CD4-positive, alpha-beta T cell treated with Interleukin-17A for 1 hour (primary cell): Measurements from ENCODE around the gene FBLL1.
"Not testable (repeated sequence)": the region's sequence is repeated elsewhere in the genome, so short reads cannot be mapped to it uniquely, and the experiment has no call there.

ENCODE experiments used
- DNase-seq: peaks from one replicate; pipeline ENCODE4 v3.0.0-alpha.2; 2020

FBLL1 gene

DNA sequence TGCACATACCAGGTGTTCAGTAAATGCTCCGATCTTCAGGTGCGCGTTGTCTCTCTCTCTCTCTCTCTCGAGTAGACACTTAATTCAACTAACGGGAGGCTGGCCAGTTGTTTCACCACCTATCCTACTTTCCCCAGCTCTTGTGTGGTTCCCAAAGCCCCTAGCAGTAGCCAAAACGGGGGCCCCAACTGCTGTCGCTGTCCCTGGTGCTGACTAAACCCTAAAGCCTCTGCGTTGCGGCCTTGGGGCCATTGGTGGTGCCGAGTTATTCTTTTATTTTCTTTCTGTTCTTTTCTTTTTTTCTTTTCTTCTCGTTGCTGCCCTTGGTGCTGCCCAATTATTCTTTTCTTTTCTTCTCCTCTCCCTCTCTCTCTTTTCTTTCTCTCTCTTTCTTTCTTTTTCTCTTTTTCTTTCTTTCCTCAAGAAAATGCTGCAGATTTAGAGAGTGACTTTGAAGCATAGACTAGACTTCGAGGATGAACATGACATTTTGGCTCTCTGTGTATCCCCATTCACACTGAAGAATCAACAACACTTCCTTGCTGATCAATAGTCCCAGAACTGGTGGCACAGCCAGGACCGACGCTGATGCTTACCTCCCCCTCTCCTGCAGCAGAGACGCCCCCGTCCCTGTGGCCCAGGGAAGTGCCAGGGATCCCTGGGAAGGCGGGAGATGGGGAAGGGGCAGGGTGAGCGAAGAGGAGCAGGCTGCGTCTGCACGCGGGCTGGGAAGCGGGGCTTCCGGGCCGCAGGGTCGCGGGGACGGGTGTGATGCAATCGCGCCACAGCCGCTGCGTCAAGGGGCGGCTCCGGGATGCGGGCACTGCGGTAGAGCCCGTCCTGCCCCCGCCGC, at the start of gene FBLL1:
TSS of gene FBLL1 (plus strand) at position 785 of the 853 bp plus-strand sequence. CDS start 200 bp downstream, outside the sequence.
- peak; percentile 2 for DNase-seq

DNA sequence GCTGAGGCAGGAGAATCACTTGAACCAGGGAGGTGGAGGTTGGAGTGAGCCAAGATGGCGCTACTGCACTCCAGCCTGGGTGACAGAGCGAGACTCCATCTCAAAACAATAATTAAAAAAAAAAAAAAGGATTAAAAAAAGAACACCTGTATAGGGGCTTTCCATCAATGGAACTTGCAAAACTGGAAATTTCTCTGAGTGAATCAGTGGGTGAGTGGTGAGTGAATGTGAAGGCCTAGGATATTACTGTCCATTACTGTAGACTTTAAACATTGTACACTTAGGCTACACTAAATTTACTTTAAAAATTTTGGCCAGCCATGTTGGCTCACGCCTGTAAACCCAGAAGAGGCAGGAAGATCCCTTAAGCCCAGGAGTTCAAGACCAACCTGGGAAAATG, 48.5 kb upstream of the FBLL1 start:
- no peak for DNase-seq

DNA sequence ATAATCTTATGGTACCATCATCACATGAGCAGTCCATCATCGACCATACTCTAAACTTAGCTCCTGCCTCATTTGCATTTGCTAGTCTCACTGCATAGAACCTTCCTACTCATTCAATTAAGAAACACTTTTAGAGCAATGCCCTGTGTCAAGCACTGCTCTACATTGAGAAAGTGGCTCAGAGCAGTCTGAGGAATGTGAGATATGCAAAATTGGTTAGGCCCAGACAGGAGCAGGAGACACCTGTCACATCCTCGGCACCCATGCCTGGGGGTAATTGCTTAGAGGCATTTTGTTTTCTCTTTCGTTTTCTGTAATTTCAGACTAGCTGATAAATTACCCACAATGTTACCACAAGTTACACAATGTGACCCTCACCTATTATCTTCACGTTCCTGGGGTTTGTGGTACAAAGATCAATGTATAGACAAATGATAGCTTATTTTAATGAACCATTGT, 47.7 kb upstream of the FBLL1 start:
- DNase-seq, result peak; percentile 28

DNA sequence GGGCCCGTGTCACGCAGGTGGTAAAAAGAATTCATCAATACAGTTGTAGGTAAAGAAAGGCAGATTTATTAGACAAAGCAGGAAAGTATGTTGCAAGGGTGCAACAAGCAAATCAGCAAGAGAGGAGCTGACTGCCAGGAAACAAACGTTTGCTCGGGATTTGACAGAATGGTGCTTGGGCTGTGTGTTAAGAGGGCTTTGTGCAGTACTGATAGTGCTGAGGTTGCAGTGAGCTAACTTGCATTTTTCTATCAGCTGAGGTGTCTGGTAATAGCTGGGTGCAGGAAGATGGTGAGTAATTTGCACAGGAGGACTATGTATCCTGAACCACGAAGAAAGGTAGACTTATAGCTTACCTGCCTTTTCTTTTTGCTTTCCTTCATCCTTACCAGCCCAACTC, 46.7 kb upstream of the FBLL1 start:
- no peak for DNase-seq

DNA sequence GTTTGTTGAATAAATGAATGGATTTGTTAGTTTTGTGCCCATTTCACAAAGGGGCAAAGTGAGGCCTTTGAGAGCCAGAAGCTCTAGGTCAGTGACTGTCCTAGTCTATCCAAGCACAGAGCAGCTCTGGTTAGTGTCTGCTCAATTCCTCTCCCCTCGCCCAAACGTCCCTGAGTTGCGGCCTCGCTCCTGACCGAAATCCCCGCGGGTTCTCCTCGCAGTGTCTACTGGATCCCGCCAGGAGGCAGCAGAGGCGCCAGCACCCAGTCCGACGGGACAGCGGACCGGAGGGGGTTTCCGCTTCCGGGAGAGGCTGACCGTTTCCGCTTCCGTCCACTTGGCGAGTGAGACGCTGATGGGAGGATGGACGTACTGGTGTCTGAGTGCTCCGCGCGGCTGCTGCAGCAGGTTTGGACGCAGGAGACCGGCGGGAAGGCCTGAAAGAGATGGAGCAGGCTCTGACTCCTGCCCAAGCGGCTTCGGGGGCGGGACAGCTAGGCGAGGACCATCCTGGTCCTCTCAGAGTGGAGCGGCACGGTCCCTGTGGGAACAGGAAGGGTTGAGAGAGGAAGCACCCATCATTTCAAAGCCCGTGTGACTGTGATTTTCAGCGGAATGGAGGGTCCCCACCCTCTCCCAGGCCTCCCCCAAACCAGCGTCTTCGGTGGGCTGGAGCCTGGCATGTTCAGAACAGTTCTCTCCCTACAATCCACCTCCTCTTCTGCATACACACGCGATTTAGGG, 42.8 kb upstream of the FBLL1 start, which contains the start of gene RARS1:
TSS of gene RARS1 (plus strand) at position 336 of the 744 bp plus-strand sequence. CDS start at position 364, 28 bp downstream.
- peak; percentile 90 for DNase-seq

DNA sequence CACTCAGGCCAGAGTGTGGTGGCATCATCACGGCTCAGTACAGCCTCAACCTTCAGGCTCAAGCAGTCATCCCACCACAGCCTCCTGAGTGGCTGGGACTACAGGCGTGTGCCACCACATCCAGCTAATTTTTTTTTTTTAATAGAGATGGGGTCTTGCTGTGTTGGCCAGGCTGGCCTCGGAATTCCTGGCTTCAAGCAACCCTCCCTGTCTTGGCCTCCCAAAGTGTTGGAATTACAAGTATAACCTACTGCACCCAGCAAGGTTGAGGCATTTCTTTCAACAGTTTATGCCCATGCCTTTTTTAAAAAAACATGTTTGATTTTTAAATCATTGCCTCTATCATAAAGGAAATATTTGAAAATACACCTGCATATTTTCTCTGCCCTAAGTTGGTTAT, 40.0 kb upstream of the FBLL1 start:
- DNase-seq, result no peak

DNA sequence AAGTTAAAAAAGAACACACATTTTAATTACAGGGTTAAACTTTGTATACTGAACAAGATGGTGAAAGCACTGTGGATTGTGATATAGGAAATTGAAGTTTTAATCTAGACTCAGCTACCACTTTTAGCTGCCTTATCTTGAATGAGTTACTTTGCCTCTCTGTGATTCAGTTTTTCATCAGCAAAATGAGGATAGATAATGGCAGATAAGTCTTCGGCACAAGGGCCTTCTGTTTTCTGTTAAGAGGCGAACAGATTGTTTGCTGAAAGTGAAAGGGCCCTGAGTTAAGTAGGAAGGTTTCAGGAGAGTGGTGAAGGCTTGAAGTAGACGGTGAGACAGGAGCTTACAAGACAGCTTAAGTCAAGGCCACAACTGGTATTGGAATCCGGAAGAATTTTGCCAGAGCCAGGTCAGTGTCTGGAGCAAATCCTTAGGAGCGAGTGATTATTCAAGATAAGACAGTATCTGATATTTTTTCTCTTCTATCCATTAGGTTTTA, 35.0 kb upstream of the FBLL1 start:
- no peak for DNase-seq

DNA sequence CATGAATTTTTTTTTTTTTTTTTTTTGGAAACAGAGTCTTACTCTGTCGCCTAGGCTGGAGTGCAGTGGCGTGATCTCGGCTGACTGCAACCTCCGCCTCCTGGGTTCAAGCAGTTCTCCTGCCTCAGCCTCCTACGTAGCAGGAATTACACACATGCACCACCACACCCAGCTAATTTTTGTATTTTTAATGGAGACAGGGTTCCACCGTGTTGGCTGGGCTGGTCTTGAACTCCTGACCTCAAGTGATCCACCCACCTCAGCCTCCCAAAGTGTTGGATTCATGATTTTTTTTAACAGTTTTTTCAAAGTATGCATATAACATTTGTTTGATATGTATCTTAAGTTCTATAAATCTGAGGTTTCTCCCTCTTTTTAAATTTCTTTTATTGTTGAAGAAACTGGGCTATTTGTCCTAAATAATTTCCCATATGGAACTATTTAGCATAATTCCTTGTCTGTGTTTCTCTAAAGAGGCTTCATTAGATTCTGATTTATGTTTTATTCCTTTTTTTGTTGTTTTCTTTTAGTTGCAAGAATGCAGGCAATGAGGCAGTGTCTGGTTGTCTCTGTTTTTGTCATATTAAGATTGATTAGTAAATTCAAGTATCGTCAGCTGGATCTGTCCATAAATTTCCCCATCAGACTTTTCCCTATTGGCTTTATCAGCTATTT, 26.4 kb upstream of the FBLL1 start:
- no peak for DNase-seq

DNA sequence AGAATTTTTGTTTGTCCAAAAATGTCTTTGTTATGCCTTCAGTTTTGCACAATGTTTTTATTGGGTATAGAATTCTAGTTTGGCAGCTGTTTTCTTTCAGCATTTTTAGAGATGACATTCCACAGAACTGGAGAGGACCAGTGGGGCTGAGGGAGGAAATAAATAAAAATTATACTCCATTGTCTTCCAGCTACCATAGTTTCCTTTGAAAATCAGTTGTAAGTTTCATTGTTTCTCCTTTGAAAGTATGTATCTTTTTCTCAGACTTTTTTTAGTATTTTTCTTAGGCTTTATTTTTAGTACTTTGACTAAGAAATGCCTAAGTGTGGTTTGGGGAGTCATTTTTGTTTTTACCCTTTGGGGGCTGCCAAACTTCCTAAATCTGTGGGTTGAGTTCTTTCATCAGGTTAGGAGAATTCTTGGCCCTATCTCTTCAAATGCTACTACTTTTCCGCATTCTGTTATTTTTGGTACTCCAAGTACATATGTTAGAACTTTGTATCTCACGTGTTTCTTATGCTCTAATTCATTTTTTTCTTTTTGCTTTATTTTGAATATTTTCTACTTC, 15.2 kb upstream of the FBLL1 start:
- DNase-seq, result no peak

DNA sequence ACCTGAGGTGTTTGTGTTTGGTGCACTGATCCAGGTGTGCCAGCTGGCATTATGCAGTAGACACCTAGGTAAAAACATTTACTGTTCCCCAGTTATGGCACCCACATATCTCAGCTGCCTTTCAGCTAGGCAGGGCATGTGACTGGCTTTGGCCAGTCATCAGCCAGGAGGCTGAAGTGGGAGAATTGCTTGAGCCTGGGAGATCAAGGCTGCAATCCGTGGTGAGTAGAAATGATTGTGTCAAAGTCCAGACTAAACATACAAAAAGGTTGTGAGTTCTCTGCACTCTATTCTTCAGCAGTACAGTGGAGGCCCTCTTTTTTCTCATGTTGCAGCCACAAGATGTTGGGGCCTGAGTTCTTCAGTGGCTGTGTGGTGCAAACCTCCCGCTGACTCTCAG, 3.2 kb upstream of the FBLL1 start:
- DNase-seq, result no peak

DNA sequence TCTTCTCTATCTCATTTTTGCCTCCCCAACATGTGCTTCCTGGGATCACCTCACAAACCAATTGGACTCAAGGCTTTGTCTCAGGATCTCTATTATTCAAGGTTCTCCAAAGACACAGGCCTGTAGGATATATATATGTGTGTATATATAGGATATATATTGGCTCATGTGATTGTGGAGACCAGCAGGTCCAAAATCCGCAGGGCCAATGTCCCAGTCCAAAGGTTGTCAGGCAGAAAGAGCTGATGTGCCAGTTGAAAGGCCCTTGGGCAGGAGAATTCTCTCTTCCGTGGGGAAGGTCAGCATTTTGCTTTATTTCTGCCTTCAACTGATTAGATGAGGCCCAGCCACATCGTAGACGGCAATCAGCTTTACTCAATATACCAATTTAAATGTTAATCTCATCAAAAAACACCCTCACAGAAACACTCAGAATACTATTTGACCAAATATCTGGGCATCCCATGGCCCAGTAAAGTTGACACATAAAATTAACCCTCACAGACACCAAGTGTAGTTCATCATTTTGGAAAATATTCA, 1.3 kb upstream of the FBLL1 start:
- DNase-seq, result no peak

DNA sequence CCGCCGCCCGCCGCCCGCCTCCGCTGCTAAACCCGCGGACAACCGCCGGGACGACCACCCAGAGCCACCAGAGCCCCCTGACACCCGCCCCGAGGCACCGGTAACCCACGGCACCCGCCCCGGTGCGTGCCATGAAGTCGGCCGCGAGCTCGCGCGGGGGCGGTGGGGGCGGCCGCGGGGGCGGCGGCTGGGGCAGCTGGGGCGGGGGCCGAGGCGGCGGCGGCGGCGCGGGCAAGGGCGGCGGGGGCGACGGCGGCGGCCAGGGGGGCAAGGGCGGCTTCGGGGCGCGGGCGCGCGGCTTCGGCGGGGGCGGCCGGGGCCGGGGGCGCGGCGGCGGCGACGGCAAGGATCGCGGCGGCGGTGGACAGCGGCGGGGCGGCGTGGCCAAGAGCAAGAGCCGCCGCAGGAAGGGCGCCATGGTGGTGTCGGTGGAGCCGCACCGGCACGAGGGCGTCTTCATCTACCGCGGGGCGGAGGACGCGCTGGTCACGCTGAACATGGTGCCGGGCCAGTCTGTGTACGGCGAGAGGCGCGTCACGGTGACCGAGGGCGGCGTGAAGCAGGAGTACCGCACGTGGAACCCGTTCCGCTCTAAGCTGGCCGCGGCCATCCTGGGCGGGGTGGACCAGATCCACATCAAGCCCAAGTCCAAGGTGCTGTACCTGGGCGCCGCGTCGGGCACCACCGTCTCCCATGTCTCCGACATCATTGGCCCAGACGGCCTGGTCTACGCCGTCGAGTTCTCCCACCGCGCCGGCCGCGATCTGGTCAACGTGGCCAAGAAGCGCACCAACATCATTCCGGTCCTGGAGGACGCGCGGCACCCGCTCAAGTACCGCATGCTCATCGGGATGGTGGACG, 499 bp downstream of the FBLL1 start:
- DNase-seq, result no peak

DNA sequence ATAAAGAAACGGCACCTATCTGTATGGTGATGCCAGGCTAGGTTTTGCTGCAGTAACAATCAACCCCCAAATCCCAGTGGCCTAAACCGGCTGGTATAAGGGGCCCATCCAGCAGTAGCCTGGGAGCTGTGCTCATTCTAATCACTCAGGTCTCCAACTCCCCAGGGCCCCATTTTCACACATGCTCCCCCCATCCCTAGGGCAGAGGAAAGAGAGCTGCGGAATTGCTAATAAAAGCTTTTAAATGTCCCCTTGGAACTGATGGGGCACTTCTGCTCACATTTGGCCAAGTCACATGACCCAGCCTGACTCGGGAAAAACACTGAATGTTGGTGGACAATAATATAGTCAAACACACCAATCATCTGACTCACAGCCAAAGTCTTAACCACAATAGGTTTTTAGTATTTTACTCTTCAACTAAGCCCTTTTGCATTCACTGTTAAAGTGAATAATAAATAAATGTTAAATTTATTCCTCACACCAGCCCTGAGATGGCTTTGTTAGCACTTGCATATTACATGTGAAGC, 1.6 kb downstream of the FBLL1 start:
- no peak for DNase-seq

DNA sequence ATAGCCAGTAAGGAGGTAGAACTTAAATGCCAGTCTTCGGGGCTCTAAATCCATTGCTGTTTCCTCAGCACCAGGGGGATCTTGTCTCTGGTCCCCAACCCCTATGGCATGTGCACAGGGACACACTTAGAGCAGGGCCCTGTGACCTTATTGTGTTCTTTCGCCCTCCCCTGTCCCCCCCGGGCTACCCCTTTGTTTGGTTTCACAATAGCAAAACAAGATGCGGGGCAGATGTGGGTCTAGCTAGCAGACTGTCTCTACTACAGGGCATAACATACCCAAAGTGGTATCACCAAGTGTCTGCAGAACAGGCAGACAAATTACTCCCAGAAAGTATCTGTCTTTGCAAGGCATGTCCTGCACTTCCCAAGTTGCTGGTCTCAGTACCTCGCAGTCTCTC, 2.1 kb downstream of the FBLL1 start:
- DNase-seq, result no peak

DNA sequence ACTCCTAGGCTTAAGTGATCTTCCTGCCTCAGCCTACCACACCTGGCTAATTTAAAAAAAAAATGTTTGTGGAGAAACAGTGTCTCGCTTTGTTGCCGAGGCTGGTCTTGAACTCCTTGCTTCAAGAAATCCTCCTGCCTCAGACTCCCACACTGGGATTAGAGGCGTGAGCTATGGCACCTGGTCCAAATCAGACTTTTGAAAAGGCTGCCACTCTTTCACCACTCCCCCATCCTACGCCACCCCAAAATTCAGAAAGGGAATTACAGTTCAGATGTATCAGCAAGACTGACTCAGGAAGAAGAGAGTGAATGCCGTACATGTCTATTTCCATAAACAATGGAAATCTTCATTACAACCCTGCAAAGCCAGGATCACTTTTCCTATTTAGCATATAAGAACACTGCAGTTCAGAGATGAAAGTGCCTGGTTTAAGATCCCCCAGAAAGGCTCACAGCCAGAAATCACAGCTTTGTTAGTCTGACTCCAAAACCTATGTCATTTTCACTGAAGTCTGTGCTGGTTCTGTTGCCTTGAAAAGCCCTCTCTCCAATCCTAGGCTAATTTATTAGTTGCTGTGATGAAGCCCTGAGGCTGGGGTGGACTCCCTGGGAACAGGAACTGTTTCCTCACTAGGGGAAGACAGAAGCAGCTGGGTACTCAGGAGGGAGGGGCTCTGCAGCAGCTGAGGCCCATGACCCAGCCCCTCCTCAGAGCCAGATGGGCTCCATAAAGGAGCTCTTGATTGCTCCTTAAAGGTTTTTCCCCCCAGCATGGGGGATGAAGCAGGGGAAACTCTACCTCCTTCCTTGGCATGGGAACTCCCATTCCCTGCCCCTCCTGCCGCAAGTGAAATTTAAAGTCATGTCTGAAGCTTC, 3.1 kb downstream of the FBLL1 start:
- no peak for DNase-seq

DNA sequence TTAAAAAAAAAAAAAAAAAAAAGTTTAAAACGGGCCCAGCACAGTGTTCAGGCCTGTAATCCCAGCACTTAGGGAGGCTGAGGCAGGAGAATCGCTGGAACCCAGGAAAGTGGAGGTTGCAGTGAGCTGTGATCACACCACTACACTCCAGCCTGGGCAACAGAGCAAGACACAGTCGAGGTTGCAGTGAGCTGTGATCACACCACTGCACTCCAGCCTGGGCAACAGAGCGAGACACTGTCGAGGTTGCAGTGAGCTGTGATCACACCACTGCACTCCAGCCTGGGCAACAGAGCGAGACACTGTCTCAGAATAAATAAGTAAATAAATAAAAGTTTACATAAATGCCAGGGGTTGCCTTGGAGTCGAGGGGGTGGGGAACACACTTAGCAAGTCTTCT, 5.2 kb downstream of the FBLL1 start:
- not testable (repeated sequence) for DNase-seq

DNA sequence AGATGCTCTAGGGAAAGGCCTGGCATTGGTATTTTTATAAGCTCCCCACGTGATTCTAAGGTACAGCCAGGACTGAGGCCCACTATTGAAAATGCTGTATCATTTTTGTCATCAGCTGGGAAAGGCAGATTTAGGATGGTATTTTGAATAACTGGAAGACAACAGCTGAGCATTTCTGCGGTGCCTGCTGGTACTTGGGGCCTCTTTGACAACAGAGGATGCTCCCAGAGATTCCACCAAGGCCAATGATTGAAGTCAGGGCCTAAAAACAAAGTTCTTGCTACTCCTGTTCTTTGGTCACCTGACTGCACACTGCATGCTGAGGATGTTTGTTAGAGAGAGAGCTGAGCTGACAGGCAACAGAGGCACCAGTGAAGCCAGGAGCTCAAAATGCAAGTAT, 8.1 kb downstream of the FBLL1 start:
- DNase-seq, result no peak

DNA sequence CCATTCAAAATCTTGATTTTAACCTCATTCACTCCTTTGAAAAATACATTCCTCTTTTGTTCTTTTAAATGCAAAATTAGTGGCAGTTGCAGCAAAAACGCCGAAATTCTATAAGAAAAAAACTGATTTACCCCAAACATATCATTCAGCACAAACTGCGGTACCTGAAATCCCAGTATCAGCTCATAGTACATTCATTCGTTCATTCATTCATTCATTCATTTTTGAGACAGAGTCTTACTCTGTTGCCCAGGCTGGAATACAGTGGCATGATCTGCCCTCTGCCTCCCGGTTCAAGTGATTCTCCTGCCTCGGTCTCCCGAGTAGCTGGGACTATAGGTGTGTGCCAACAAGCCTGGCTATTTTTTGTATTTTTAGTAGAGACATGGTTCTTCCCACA, 20.4 kb downstream of the FBLL1 start:
- DNase-seq, result no peak

DNA sequence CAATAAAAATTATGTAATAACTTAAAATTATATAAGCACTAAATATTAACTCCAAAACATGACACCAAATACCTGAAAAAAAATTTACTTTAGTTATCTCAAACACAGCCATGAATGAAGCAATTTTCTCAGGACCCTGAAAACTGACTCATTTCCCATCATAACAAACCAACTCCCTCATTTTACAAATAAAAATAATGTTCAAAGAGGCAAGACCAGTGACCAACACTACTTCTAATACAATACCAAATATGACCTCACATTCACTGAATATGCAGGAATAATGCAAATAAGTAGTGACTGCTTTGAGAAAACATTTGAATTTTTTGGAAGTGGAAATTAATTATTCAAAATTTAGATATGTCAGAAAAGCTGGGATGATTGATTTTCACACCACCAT, 21.6 kb downstream of the FBLL1 start:
- no peak for DNase-seq

DNA sequence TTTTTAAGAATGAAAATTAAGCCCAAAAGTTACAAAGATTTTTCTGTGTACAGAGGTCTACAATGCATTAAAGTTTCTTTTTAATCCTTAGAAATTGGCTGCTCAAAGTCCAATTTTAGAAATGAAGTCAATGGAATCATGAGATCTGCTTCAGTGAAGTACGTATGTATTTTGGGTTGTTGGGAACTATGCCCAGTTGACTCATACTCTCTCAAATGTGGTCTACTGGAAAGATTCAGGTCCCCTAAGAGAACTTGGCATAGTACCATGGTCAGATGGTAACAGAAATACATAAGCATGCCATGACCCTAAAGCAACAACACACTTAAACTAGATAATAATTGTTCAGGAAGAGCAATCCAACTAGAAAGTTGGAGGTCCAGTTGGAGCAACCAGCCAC, 23.0 kb downstream of the FBLL1 start:
- DNase-seq, result no peak
